Mesenchymal stem cell (in vitro differentiated cells and primary cell): Measurements from ENCODE around the gene WEE2.
"Not testable (repeated sequence)": the region's sequence is repeated elsewhere in the genome, so short reads cannot be mapped to it uniquely, and the experiment has no call there.

Experiments
- DNase-seq: peaks from one replicate; pipeline ENCODE4 v3.0.0-alpha.2; 2013
- H2AFZ ChIP-seq: one replicate; pipeline ENCODE4 v1.6.1; 2013; ENCODE audit warnings: low read depth, mild to moderate bottlenecking, control low read depth, inconsistent platforms, low read length, moderate library complexity
- H2AK5ac ChIP-seq: 2 replicates; pipeline ENCODE4 v1.6.1; 2013; ENCODE audit warnings: low read length, moderate library complexity, mild to moderate bottlenecking, inconsistent platforms; ENCODE audit not compliant: severe bottlenecking
- H2BK120ac ChIP-seq: one replicate; pipeline ENCODE4 v1.6.1; 2013; ENCODE audit warnings: low read depth, mild to moderate bottlenecking, inconsistent platforms, low read length, moderate library complexity
- H2BK12ac ChIP-seq, 2 experiments: one replicate each; pipeline ENCODE4 v1.6.1; 2013; ENCODE audit warnings: inconsistent platforms in 2 of 2, low read length in 2 of 2, mild to moderate bottlenecking in 2 of 2, moderate library complexity in 2 of 2, control low read depth in 1 of 2
- H2BK15ac ChIP-seq: one replicate; pipeline ENCODE4 v1.6.1; 2013; ENCODE audit warnings: mild to moderate bottlenecking, low read depth, inconsistent platforms; ENCODE audit not compliant: poor library complexity, severe bottlenecking
- H2BK5ac ChIP-seq: 2 replicates; pipeline ENCODE4 v1.6.1; 2013; ENCODE audit warnings: low read depth, mild to moderate bottlenecking, low read length, control low read depth, inconsistent platforms; ENCODE audit not compliant: poor library complexity, severe bottlenecking
- H3K14ac ChIP-seq, 2 experiments: one replicate each; pipeline ENCODE4 v1.6.1; 2013; ENCODE audit warnings: inconsistent platforms in 2 of 2, low read length in 2 of 2, control low read depth in 1 of 2, mild to moderate bottlenecking in 1 of 2, moderate library complexity in 1 of 2
- H3K18ac ChIP-seq, 2 experiments: one replicate each; pipeline ENCODE4 v1.6.1; 2013; ENCODE audit warnings: inconsistent platforms in 2 of 2, low read length in 2 of 2, control low read depth in 1 of 2, low read depth in 1 of 2, mild to moderate bottlenecking in 1 of 2
- H3K23ac ChIP-seq, 2 experiments: one replicate each; pipeline ENCODE4 v1.6.1; 2013; ENCODE audit warnings: inconsistent platforms in 2 of 2, low read length in 2 of 2, mild to moderate bottlenecking in 2 of 2, moderate library complexity in 2 of 2, control low read depth in 1 of 2
- H3K27ac ChIP-seq: 2 replicates; pipeline ENCODE4 v1.5.1; 2013; ENCODE audit warnings: mild to moderate bottlenecking, moderate library complexity, low read length, control low read depth, inconsistent platforms; ENCODE audit not compliant: poor library complexity, severe bottlenecking
- H3K27me3 ChIP-seq, 2 experiments: 2 replicates each; pipeline versions ENCODE4 v1.6.1 to v1.7.0; 2013; ENCODE audit warnings: low read length in 2 of 2, mild to moderate bottlenecking in 2 of 2, moderate library complexity in 2 of 2, control low read depth in 1 of 2, inconsistent platforms in 1 of 2; ENCODE audit not compliant: control insufficient read depth in 1 of 2, insufficient read depth in 1 of 2
- H3K36me3 ChIP-seq, 2 experiments: 2 replicates each; pipeline versions ENCODE4 v1.6.1 to v1.7.0; 2013; ENCODE audit warnings: low read length in 2 of 2, control low read depth in 1 of 2, inconsistent platforms in 1 of 2, low read depth in 1 of 2, mild to moderate bottlenecking in 1 of 2; ENCODE audit not compliant: insufficient read depth in 2 of 2, control insufficient read depth in 1 of 2
- H3K4ac ChIP-seq, 2 experiments: one replicate each; pipeline ENCODE4 v1.6.1; 2013; ENCODE audit warnings: inconsistent platforms in 2 of 2, low read length in 2 of 2, mild to moderate bottlenecking in 2 of 2, moderate library complexity in 2 of 2, control low read depth in 1 of 2, low read depth in 1 of 2
- H3K4me1 ChIP-seq: 2 replicates; pipeline ENCODE4 v1.6.1; 2013; ENCODE audit warnings: low read depth, low read length, control low read depth; ENCODE audit not compliant: control insufficient read depth, insufficient read depth
- H3K4me2 ChIP-seq: 2 replicates; pipeline ENCODE4 v1.6.1; 2013; ENCODE audit warnings: low read length, mild to moderate bottlenecking, inconsistent platforms; ENCODE audit not compliant: poor library complexity, severe bottlenecking
- H3K4me3 ChIP-seq, 2 experiments: 2 replicates each; pipeline versions ENCODE4 v1.5.1 to v1.7.0; 2013; ENCODE audit warnings: low read length in 2 of 2, mild to moderate bottlenecking in 2 of 2, control low read depth in 1 of 2, low read depth in 1 of 2; ENCODE audit not compliant: insufficient read depth in 1 of 2
- H3K79me1 ChIP-seq: replicated peaks from 2 replicates; pipeline ENCODE4 v1.6.1; 2013; ENCODE audit warnings: mild to moderate bottlenecking, control low read depth, low read length, inconsistent platforms; ENCODE audit not compliant: poor library complexity, severe bottlenecking
- H3K9ac ChIP-seq: 2 replicates; pipeline ENCODE4 v1.7.0; 2013; ENCODE audit warnings: mild to moderate bottlenecking, low read length, moderate library complexity
- H3K9me3 ChIP-seq: 2 replicates; pipeline ENCODE4 v1.7.0; 2013; ENCODE audit warnings: mild to moderate bottlenecking, low read length; ENCODE audit not compliant: control insufficient read depth
- H4K8ac ChIP-seq: one replicate; pipeline ENCODE4 v1.6.1; 2013; ENCODE audit warnings: inconsistent platforms, mild to moderate bottlenecking, low read length, moderate library complexity
- H4K91ac ChIP-seq: one replicate; pipeline ENCODE4 v1.6.1; 2013; ENCODE audit warnings: mild to moderate bottlenecking, low read length, inconsistent platforms
- WGBS: methylation state at CpG from one replicate; pipeline ENCODE4 v1.1.7; 2013; ENCODE audit warnings: mixed read lengths; 5-methylcytosine and 5-hydroxymethylcytosine counted together

WEE2 gene

GRCh38 chr7:141686074-141686473 lies 22.1 kb upstream of the WEE2 start:
- no peak overlapping the region for H3K14ac ChIP-seq
- no peaks in the 10 kb centered on the region for H3K9me3 ChIP-seq
- H2AFZ ChIP-seq: no peak overlapping the region
- H3K23ac ChIP-seq: no peak overlapping the region
- DNase-seq: no peak
- no peak overlapping the region for H3K4me3 ChIP-seq
- peaks cover 7 to 15% of the 10 kb centered on the region in 2 experiments for H3K36me3 ChIP-seq
- no peak overlapping the region for H4K8ac ChIP-seq
- 100% methylated on average over 2 of the region's 3 CpGs for WGBS
- H2BK5ac ChIP-seq: no peak overlapping the region
- H3K4me2 ChIP-seq: no peak overlapping the region
- no peak overlapping the region for H3K27ac ChIP-seq
- H3K9ac ChIP-seq: no peak overlapping the region
- H3K4me1 ChIP-seq: no peaks in the 10 kb centered on the region
- H3K79me1 ChIP-seq: peaks cover 13% of the 10 kb centered on the region
- H3K27me3 ChIP-seq: no peaks in the 10 kb centered on the region
- no peak overlapping the region for H3K18ac ChIP-seq
- H3K4ac ChIP-seq: no peak overlapping the region
- no peak overlapping the region for H2AK5ac ChIP-seq
- H2BK120ac ChIP-seq: no peak overlapping the region
- H2BK12ac ChIP-seq: no peak overlapping the region
- H4K91ac ChIP-seq: no peak overlapping the region
- H2BK15ac ChIP-seq: no peak overlapping the region

GRCh38 chr7:141686670-141687069 lies 21.5 kb upstream of the WEE2 start:
- no peak overlapping the region for H2AFZ ChIP-seq
- no peak overlapping the region for H3K4ac ChIP-seq
- DNase-seq: no peak
- H3K4me3 ChIP-seq: no peak overlapping the region
- no peak overlapping the region for H2BK120ac ChIP-seq
- no peak overlapping the region for H4K91ac ChIP-seq
- H3K14ac ChIP-seq: no peak overlapping the region
- H3K79me1 ChIP-seq: peaks cover 17% of the 10 kb centered on the region
- H2BK15ac ChIP-seq: no peak overlapping the region
- no peak overlapping the region for H2AK5ac ChIP-seq
- H3K27ac ChIP-seq: no peak overlapping the region
- H3K36me3 ChIP-seq: peaks cover 7 to 13% of the 10 kb centered on the region in 2 experiments
- no peaks in the 10 kb centered on the region for H3K4me1 ChIP-seq
- H4K8ac ChIP-seq: no peak overlapping the region
- H2BK12ac ChIP-seq: no peak overlapping the region
- 93% methylated on average over 6 of the region's 6 CpGs for WGBS
- H3K27me3 ChIP-seq: no peaks in the 10 kb centered on the region
- H3K23ac ChIP-seq: no peak overlapping the region
- H3K4me2 ChIP-seq: no peak overlapping the region
- no peak overlapping the region for H3K18ac ChIP-seq
- no peak overlapping the region for H2BK5ac ChIP-seq
- H3K9me3 ChIP-seq: no peaks in the 10 kb centered on the region
- no peak overlapping the region for H3K9ac ChIP-seq

- WGBS: 100% methylated on average over 2 of the region's 5 CpGs
- Histone ChIP-seq H3K27ac (no peak overlapping the region), H3K9me3 (no peaks in the 10 kb centered on the region)
Measured at GRCh38 chr7:141688043-141688442, 20.1 kb upstream of the WEE2 start.

GRCh38 chr7:141689072-141689825 lies 18.9 kb upstream of the WEE2 start:
- not testable (repeated sequence) for H3K23ac ChIP-seq, H3K4me2 ChIP-seq, H3K27me3 ChIP-seq, H3K36me3 ChIP-seq, H3K9ac ChIP-seq, H3K4me3 ChIP-seq, H3K9me3 ChIP-seq, H2BK5ac ChIP-seq, H2BK120ac ChIP-seq, DNase-seq, H3K27ac ChIP-seq, H2AFZ ChIP-seq, H2BK15ac ChIP-seq, H3K4ac ChIP-seq, H4K8ac ChIP-seq, H3K14ac ChIP-seq, H3K18ac ChIP-seq, H3K4me1 ChIP-seq, H4K91ac ChIP-seq, H2AK5ac ChIP-seq, H2BK12ac ChIP-seq
- WGBS: 100% methylated on average over 3 of the region's 3 CpGs
- peaks cover 23% of the 10 kb centered on the region for H3K79me1 ChIP-seq

More at GRCh38 chr7:141688043-141688442, 20.1 kb upstream of the WEE2 start:
- H4K91ac ChIP-seq: no peak overlapping the region
- no peaks in the 10 kb centered on the region for H3K4me1 ChIP-seq
- no peak overlapping the region for H2AFZ ChIP-seq
- H3K23ac ChIP-seq: no peak overlapping the region
- H2AK5ac ChIP-seq: no peak overlapping the region
- H3K4ac ChIP-seq: no peak overlapping the region
- no peak overlapping the region for H2BK120ac ChIP-seq
- H3K4me3 ChIP-seq: no peak overlapping the region
- H3K4me2 ChIP-seq: no peak overlapping the region
- no peak overlapping the region for H3K9ac ChIP-seq
- H3K18ac ChIP-seq: no peak overlapping the region
- H3K36me3 ChIP-seq: peaks cover 5 to 7% of the 10 kb centered on the region in 2 experiments
- H2BK15ac ChIP-seq: no peak overlapping the region
- DNase-seq: no peak
- no peaks in the 10 kb centered on the region for H3K27me3 ChIP-seq
- H2BK12ac ChIP-seq: no peak overlapping the region
- H3K79me1 ChIP-seq: peaks cover 19% of the 10 kb centered on the region
- no peak overlapping the region for H4K8ac ChIP-seq
- H2BK5ac ChIP-seq: no peak overlapping the region
- H3K14ac ChIP-seq: no peak overlapping the region
